HEK293 (cell line): ENCODE measurements around the gene OXSR1.

Experiments
- CTCF ChIP-seq: fragments of 450-650 bp; formaldehyde crosslinking; IDR thresholded peaks from 2 replicates; pipeline ENCODE4 v1.5.1; 2016; ENCODE audit warnings: missing biosample characterization, missing genetic modification characterization
- ELK4 ChIP-seq: IDR thresholded peaks from 2 replicates; pipeline ENCODE4 v1.6.1; 2011; ENCODE audit warnings: mild to moderate bottlenecking, low read depth, low read length, borderline replicate concordance
- KLF9 ChIP-seq: fragments of 450-650 bp; formaldehyde crosslinking; IDR thresholded peaks from 2 replicates; pipeline ENCODE4 v1.5.1; 2016; ENCODE audit warnings: missing biosample characterization, missing genetic modification characterization, low read depth
- SALL2 ChIP-seq: fragments of 450-650 bp; formaldehyde crosslinking; IDR thresholded peaks from 2 replicates; pipeline ENCODE4 v1.5.0; 2017; ENCODE audit warnings: missing biosample characterization, mild to moderate bottlenecking, missing genetic modification characterization, borderline replicate concordance
- SCRT2 ChIP-seq: fragments of 450-650 bp; formaldehyde crosslinking; IDR thresholded peaks from 2 replicates; pipeline ENCODE4 v1.5.1; 2016; ENCODE audit warnings: missing biosample characterization, missing genetic modification characterization
- ZNF184 ChIP-seq: fragments of 450-650 bp; IDR thresholded peaks from 2 replicates; pipeline ENCODE4 v1.5.1; 2018; ENCODE audit warnings: missing biosample characterization, mild to moderate bottlenecking, missing genetic modification characterization
- ZNF292 ChIP-seq: fragments of 450-650 bp; formaldehyde crosslinking; IDR thresholded peaks from 2 replicates; pipeline ENCODE4 v1.5.1; 2016; ENCODE audit warnings: low read depth, missing biosample characterization, missing genetic modification characterization, borderline replicate concordance
- ZNF530 ChIP-seq: fragments of 450-650 bp; formaldehyde crosslinking; IDR thresholded peaks from 2 replicates; pipeline ENCODE4 v1.5.1; 2016; ENCODE audit warnings: low read depth, missing biosample characterization, missing genetic modification characterization
- ZNF629 ChIP-seq: fragments of 450-650 bp; formaldehyde crosslinking; IDR thresholded peaks from 2 replicates; pipeline ENCODE4 v1.5.1; 2017; ENCODE audit warnings: missing biosample characterization, missing genetic modification characterization
- ZNF701 ChIP-seq: fragments of 450-650 bp; formaldehyde crosslinking; IDR thresholded peaks from 2 replicates; pipeline ENCODE4 v1.5.1; 2016; ENCODE audit warnings: missing biosample characterization, missing genetic modification characterization
- ZNF776 ChIP-seq: fragments of 450-650 bp; formaldehyde crosslinking; IDR thresholded peaks from 2 replicates; pipeline ENCODE4 v1.5.0; 2017; ENCODE audit warnings: missing biosample characterization, missing genetic modification characterization, borderline replicate concordance
- TF ChIP-seq, protein P1 (sequence below): fragments of 450-650 bp; formaldehyde crosslinking; IDR thresholded peaks from 2 replicates; pipeline ENCODE4 v1.5.1; 2016; ENCODE audit warnings: missing biosample characterization, missing genetic modification characterization, low read depth
- TF ChIP-seq, protein P2 (sequence below): fragments of 450-650 bp; formaldehyde crosslinking; IDR thresholded peaks from 2 replicates; pipeline ENCODE4 v1.5.1; 2016; ENCODE audit warnings: missing biosample characterization, missing genetic modification characterization

DNA sequence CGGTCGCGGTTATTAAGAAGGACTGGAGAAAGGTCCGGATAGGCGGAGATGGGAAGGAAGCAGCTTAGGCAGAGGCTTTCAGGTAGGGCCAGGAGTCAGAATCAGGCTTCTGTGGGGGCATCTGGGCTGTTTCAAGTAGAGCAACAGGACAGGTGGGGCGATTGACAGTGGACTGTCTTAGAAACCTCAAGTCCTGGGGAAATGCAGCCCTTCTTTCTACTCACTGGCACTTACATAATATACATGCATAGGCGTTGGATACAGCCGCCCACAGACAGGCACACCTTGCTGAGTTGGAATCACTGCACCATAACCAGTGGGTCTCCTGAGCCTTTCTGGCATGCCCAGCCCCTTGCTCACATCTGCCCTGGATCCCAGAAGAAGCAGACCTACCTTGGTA is 26.1 kb upstream of the OXSR1 start:
- TF ChIP-seq CTCF (no peak), ZNF292 (tag by site-specific recombination) (no peak), ZNF701 (tag by site-specific recombination) (no peak), ZNF184 (tag by site-specific recombination) (no peak), SCRT2 (tag by site-specific recombination) (no peak), ZNF776 (tag by site-specific recombination) (no peak), ELK4 (no peak), SALL2 (no peak), ZNF629 (tag by site-specific recombination) (no peak), KLF9 (tag by site-specific recombination) (no peak), ZNF530 (tag by site-specific recombination) (no peak)
- TF ChIP-seq, protein P1, sequence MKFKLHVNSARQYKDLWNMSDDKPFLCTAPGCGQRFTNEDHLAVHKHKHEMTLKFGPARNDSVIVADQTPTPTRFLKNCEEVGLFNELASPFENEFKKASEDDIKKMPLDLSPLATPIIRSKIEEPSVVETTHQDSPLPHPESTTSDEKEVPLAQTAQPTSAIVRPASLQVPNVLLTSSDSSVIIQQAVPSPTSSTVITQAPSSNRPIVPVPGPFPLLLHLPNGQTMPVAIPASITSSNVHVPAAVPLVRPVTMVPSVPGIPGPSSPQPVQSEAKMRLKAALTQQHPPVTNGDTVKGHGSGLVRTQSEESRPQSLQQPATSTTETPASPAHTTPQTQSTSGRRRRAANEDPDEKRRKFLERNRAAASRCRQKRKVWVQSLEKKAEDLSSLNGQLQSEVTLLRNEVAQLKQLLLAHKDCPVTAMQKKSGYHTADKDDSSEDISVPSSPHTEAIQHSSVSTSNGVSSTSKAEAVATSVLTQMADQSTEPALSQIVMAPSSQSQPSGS (tag by site-specific recombination): no peak
- TF ChIP-seq, protein P2, sequence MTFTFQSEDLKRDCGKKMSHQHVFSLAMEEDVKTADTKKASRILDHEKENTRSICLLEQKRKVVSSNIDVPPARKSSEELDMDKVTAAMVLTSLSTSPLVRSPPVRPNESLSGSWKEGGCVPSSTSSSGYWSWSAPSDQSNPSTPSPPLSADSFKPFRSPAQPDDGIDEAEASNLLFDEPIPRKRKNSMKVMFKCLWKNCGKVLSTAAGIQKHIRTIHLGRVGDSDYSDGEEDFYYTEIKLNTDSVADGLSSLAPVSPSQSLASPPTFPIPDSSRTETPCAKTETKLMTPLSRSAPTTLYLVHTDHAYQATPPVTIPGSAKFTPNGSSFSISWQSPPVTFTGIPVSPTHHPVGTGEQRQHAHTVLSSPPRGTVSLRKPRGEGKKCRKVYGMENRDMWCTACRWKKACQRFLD (tag by site-specific recombination): no peak
